ENCODE measurements around the gene XKR8.

- no peak for TF ChIP-seq CTCF (IDR thresholded peaks at IDR 0.05)
- TF ChIP-seq POLR2A (IDR thresholded peaks at IDR 0.05; ENCODE audit: low read depth), result no peak
- no peak for TF ChIP-seq EP300 (IDR thresholded peaks at IDR 0.05)
These were observed 2.1 kb upstream of the XKR8 start for GRCh38 chr1:27957655-27958054.
